ENCODE measurements around the gene C1GALT1C1. TPM values are rescaled to one million over a fixed set of nuclear protein-coding genes. Genes with fewer than 3 reads are reported as not detected.

Gene C1GALT1C1
- total and polyA plus RNA-seq, 2 experiments from 2014 or later: 16.3 to 18.8 TPM

GRCh38 chrX:120612086-120612485, 17.8 kb downstream of the C1GALT1C1 start (continued):
- TF ChIP-seq CTCF (conservative IDR thresholded peaks at IDR 0.05; ENCODE audit: low read depth in 2 of 2) (no peak), REST (IDR thresholded peaks at IDR 0.05; ENCODE audit: unreplicated experiment) (no peak), ETS1 (IDR thresholded peaks at IDR 0.05) (no peak), ZNF331 (CRISPR knock-in tag; IDR thresholded peaks at IDR 0.05; ENCODE audit: low read depth) (no peak), CREB1 (CRISPR knock-in tag; IDR thresholded peaks at IDR 0.05; ENCODE audit: low read depth) (no peak)

- peak overlapping the region; percentile 79 for H3K4me3 ChIP-seq
- H3K4me2 ChIP-seq: peak overlapping the region; percentile 89
- no peaks in the 10 kb centered on the region for H3K27me3 Mint-ChIP-seq (ENCODE audit: insufficient read depth, low read depth, poor library complexity)
- no peak overlapping the region for H2AFZ ChIP-seq
- H3K27me3 ChIP-seq (ENCODE audit: insufficient read depth): no peaks in the 10 kb centered on the region
- H3K9me3 Mint-ChIP-seq: no peaks in the 10 kb centered on the region
- no peaks in the 10 kb centered on the region for H3F3A ChIP-seq (replicated peaks; ENCODE audit: low read depth)
- H3K4me3 Mint-ChIP-seq: peak overlapping the region; percentile 93
- no peak for DNase-seq (ENCODE audit: low spot score)
- peak overlapping the region; percentile 77 for H3K27ac ChIP-seq (ENCODE audit: low read depth)
- no peaks in the 10 kb centered on the region; the same call in 1 of the 2 replicates for H3K4me1 ChIP-seq (ENCODE audit: insufficient read depth)
- H3K27ac Mint-ChIP-seq: peak overlapping the region; percentile 98
- no peaks in the 10 kb centered on the region; the same call in 2 of the 3 replicates for H3K36me3 Mint-ChIP-seq (ENCODE audit: low read depth)
- H3K36me3 ChIP-seq (ENCODE audit: insufficient read depth): no peaks in the 10 kb centered on the region
- H4K20me1 ChIP-seq (replicated peaks; ENCODE audit: insufficient read depth): no peaks in the 10 kb centered on the region
- H3K4me1 Mint-ChIP-seq: peaks cover 5% of the 10 kb centered on the region; the same call in 1 of the 3 replicates
- H3K9me2 ChIP-seq (ENCODE audit: insufficient read depth): no peaks in the 10 kb centered on the region
- peaks cover 19% of the 10 kb centered on the region for H3K79me2 ChIP-seq (replicated peaks; ENCODE audit: insufficient read depth)
- TF ChIP-seq ETS1 (IDR thresholded peaks at IDR 0.05): no peak
- TF ChIP-seq EZH2 (IDR thresholded peaks at IDR 0.05; ENCODE audit: low read depth, unreplicated experiment): no peak
- no peak for TF ChIP-seq ZNF462 (CRISPR knock-in tag; IDR thresholded peaks at IDR 0.05)
- TF ChIP-seq NANOG (IDR thresholded peaks at IDR 0.05; ENCODE audit: borderline replicate concordance): no peak
- TF ChIP-seq CREB1 (CRISPR knock-in tag; IDR thresholded peaks at IDR 0.05; ENCODE audit: low read depth): no peak
- no peak for TF ChIP-seq EZH2phosphoT487 (IDR thresholded peaks at IDR 0.05; ENCODE audit: unreplicated experiment)
- no peak for TF ChIP-seq JUNB (IDR thresholded peaks at IDR 0.05; ENCODE audit: unreplicated experiment)
- TF ChIP-seq POLR2AphosphoS5 (IDR thresholded peaks at IDR 0.05; ENCODE audit: low read depth): no peak
- no peak; the same call in 2 of the 3 replicates for ATAC-seq
Observed at GRCh38 chrX:120604361-120604782, 25.5 kb downstream of the C1GALT1C1 start.

All from GM23338 (cell line).